CD4-positive, alpha-beta T cell treated with Interleukin-10 for 1 hour (primary cell): Measurements from ENCODE around the gene PI16.
"Not testable (repeated sequence)": the region's sequence is repeated elsewhere in the genome, so short reads cannot be mapped to it uniquely, and the experiment has no call there.

Experiments used
- DNase-seq: peaks from one replicate; pipeline ENCODE4 v3.0.0-alpha.2; 2020

The PI16 gene

GRCh38 chr6:36929607-36930006, 24.9 kb upstream of the PI16 start:
- DNase-seq: no peak

- no peak for DNase-seq
Measured at GRCh38 chr6:36930483-36930882, 24.1 kb upstream of the PI16 start.

- DNase-seq: no peak
Measured at GRCh38 chr6:36933102-36933501, 21.4 kb upstream of the PI16 start.

- DNase-seq: no peak
Measured at GRCh38 chr6:36933519-36933918, 21.0 kb upstream of the PI16 start.

- no peak for DNase-seq
Measured at GRCh38 chr6:36934901-36935300, 19.6 kb upstream of the PI16 start.

- DNase-seq: no peak
Measured at GRCh38 chr6:36936824-36937223, 17.7 kb upstream of the PI16 start.

GRCh38 chr6:36937896-36938295, 16.6 kb upstream of the PI16 start:
- DNase-seq: no peak

GRCh38 chr6:36938536-36938935, 16.0 kb upstream of the PI16 start:
- DNase-seq: no peak

- DNase-seq: not testable (repeated sequence)
Measured at GRCh38 chr6:36939005-36939404, 15.5 kb upstream of the PI16 start.

GRCh38 chr6:36940027-36940426, 14.5 kb upstream of the PI16 start:
- DNase-seq: no peak

GRCh38 chr6:36941561-36941960, 13.0 kb upstream of the PI16 start:
- DNase-seq: not testable (repeated sequence)

GRCh38 chr6:36942329-36942728, 12.2 kb upstream of the PI16 start:
- DNase-seq: not testable (repeated sequence)

GRCh38 chr6:36944650-36945049, 9.9 kb upstream of the PI16 start:
- DNase-seq: no peak

GRCh38 chr6:36945301-36945700, 9.2 kb upstream of the PI16 start:
- no peak for DNase-seq

GRCh38 chr6:36946526-36946925, 8.0 kb upstream of the PI16 start:
- DNase-seq: no peak

- peak; percentile 60 for DNase-seq
Measured at GRCh38 chr6:36947570-36948351, 6.8 kb upstream of the PI16 start.

GRCh38 chr6:36949076-36949475, 5.5 kb upstream of the PI16 start:
- DNase-seq: not testable (repeated sequence)

- no peak for DNase-seq
Measured at GRCh38 chr6:36949636-36950035, 4.9 kb upstream of the PI16 start.

GRCh38 chr6:36953931-36954261, 642 bp upstream of the PI16 start:
- DNase-seq: no peak

- no peak for DNase-seq
Measured at GRCh38 chr6:36955136-36955535, 598 bp downstream of the PI16 start.

- DNase-seq: no peak
Measured at GRCh38 chr6:36955671-36956445, 1.3 kb downstream of the PI16 start.

- DNase-seq: no peak
Measured at GRCh38 chr6:36956446-36956820, 1.9 kb downstream of the PI16 start.

GRCh38 chr6:36957773-36958271, 3.3 kb downstream of the PI16 start:
- DNase-seq: no peak
